K562 (cell line): Measurements from ENCODE around the gene TMEM126B. TPM values are rescaled to one million over a fixed set of nuclear protein-coding genes. Genes with fewer than 3 reads are reported as not detected.
A peak's percentile ranks its signal among the peaks of the same experiment; 100 is the strongest.

Experiments used
- ATF1 ChIP-seq, 2 experiments: fragments of 450-650 bp in 1 of 2; IDR thresholded peaks; 2 replicates each; pipeline ENCODE4 v1.6.1; 2016; ENCODE audit warnings: missing compliant biosample characterization in 1 of 2, missing genetic modification characterization in 1 of 2
- GATA2 ChIP-seq: sonication (generic); formaldehyde crosslinking; IDR thresholded peaks from 2 replicates; pipeline ENCODE4 v1.4.0; 2020; ENCODE audit warnings: mild to moderate bottlenecking, missing genetic modification reagents
- HOXB6 ChIP-seq: fragments of 250-450 bp; sonication (Bioruptor Pico); IDR thresholded peaks from 2 replicates; pipeline ENCODE4 v1.5.1; 2022; ENCODE audit warnings: mild to moderate bottlenecking, borderline replicate concordance
- JUN ChIP-seq, 2 experiments: sonication (generic) in 1 of 2; formaldehyde crosslinking in 1 of 2; IDR thresholded peaks; 2 replicates each; pipeline versions ENCODE4 v1.6.1 to v1.8.0; 2012 to 2022; ENCODE audit warnings: borderline replicate concordance in 2 of 2, mild to moderate bottlenecking in 2 of 2, improper control_type of control experiment in 1 of 2, low read depth in 1 of 2, low read length in 1 of 2, missing genetic modification reagents in 1 of 2
- PCBP1 ChIP-seq: fragments of 200-400 bp; formaldehyde crosslinking; IDR thresholded peaks from 2 replicates; pipeline ENCODE4 v1.6.1; 2018; ENCODE audit warnings: mild to moderate bottlenecking, low read depth, low read length; ENCODE audit not compliant: poor library complexity, severe bottlenecking
- TCF3 ChIP-seq: sonication (generic); formaldehyde crosslinking; IDR thresholded peaks from 2 replicates; pipeline ENCODE4 v1.4.0; 2020; ENCODE audit warnings: mild to moderate bottlenecking, missing genetic modification reagents
- polyA plus RNA-seq, 8 experiments: library from polyadenylated mRNA; depleted of rRNA in 4 of 8; stranded (reverse) in 5 of 8; unstranded in 3 of 8; fragments of >200 nt; fragmentation: Nextera tagmentation in 2 of 8; fragmentation: Illumina TruSeq in 1 of 8; extraction: Ambion mirVana in 2 of 8; extraction: Trizol in 1 of 8; gene quantifications; 2 replicates each; pipeline versions ENCODE4 v1.2.1 to v1.2.3, GENCODE V29; 2011 to 2014; ENCODE audit warnings: inconsistent platforms in 1 of 8, missing spikeins in 1 of 8
- total RNA-seq, 7 experiments: library from RNA; depleted of rRNA in 6 of 7; stranded (reverse); fragments of >200 nt in 6 of 7; fragmentation: Illumina TruSeq in 2 of 7; extraction: Trizol in 2 of 7; gene quantifications; 2 replicates each; pipeline versions ENCODE4 v1.2.1 to v1.2.3, GENCODE V29; 2011 to 2021; ENCODE audit warnings: low replicate concordance in 1 of 7
- TF ChIP-seq, protein P1 (sequence below): sonication (generic); formaldehyde crosslinking; IDR thresholded peaks from 2 replicates; pipeline ENCODE4 v1.8.0; 2022; ENCODE audit warnings: mild to moderate bottlenecking, missing genetic modification reagents
- TF ChIP-seq, protein P2 (sequence below): fragments of 450-650 bp; IDR thresholded peaks from 2 replicates; pipeline ENCODE4 v1.6.1; 2016; ENCODE audit warnings: antibody characterized with exemption
- TF ChIP-seq, protein P3 (sequence below): fragments of 450-650 bp; IDR thresholded peaks from 2 replicates; pipeline ENCODE4 v1.7.0; 2016; ENCODE audit warnings: borderline replicate concordance
- TF ChIP-seq, protein P4 (sequence below): fragments of 250-450 bp; sonication (Bioruptor Pico); IDR thresholded peaks from 2 replicates; pipeline ENCODE4 v1.4.0; 2020; ENCODE audit warnings: mild to moderate bottlenecking, moderate library complexity, borderline replicate concordance

Gene TMEM126B
- total and polyA plus RNA-seq, 9 of the 15 experiments (the other 6 are each of a cell fraction or from before 2014, with no cell fraction given): 85.5 to 226 (median 164) TPM

DNA sequence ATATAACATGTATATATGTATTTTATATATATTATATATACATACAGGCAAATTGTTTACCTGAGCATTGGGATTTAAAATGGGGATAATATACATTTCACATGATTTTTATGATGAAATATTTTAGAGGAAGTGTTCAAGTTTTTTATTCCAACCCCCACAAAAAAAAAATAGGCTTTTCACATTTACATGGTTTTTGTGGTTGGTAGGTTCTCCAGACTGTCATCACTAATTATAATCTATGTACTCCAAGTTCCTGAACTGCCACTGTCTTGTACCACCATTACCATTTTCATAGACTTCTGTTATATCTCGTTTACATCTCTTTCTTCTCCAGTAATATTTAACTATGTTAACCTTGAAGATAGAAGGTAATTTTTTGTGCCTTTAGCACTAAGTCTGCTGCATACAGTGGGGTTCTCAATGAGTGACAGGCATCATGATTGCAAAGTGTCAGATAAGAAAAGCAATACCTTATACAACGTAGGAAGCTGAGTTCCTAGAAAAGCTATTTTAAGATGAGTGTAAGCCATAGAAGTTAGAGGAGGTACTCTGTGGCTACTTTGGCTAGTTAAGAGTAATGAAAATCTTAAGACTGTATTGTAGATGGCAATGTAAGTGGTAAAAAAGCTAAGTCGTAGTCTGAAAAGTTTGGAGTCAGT lies 24.5 kb downstream of the TMEM126B start (continued):
- TF ChIP-seq HOXB6 (CRISPR knock-in tag) (no peak), GATA2 (0 out of 2 replicates have a peak, but pooled peaks have one; percentile 36), ATF1 (CRISPR knock-in tag; IDR thresholded peaks at IDR 0.05) (no peak), ATF1 (tag; IDR thresholded peaks at IDR 0.05) (no peak), TCF3 (CRISPR knock-in tag) (peak; percentile 24; the same call in 1 of the 2 replicates), PCBP1 (no peak), JUN (IDR thresholded peaks at IDR 0.05; ENCODE audit: borderline replicate concordance, low read depth, low read length) (no peak), JUN (CRISPR knock-in tag; IDR thresholded peaks at IDR 0.05; ENCODE audit: borderline replicate concordance) (no peak)
- TF ChIP-seq, protein P1, sequence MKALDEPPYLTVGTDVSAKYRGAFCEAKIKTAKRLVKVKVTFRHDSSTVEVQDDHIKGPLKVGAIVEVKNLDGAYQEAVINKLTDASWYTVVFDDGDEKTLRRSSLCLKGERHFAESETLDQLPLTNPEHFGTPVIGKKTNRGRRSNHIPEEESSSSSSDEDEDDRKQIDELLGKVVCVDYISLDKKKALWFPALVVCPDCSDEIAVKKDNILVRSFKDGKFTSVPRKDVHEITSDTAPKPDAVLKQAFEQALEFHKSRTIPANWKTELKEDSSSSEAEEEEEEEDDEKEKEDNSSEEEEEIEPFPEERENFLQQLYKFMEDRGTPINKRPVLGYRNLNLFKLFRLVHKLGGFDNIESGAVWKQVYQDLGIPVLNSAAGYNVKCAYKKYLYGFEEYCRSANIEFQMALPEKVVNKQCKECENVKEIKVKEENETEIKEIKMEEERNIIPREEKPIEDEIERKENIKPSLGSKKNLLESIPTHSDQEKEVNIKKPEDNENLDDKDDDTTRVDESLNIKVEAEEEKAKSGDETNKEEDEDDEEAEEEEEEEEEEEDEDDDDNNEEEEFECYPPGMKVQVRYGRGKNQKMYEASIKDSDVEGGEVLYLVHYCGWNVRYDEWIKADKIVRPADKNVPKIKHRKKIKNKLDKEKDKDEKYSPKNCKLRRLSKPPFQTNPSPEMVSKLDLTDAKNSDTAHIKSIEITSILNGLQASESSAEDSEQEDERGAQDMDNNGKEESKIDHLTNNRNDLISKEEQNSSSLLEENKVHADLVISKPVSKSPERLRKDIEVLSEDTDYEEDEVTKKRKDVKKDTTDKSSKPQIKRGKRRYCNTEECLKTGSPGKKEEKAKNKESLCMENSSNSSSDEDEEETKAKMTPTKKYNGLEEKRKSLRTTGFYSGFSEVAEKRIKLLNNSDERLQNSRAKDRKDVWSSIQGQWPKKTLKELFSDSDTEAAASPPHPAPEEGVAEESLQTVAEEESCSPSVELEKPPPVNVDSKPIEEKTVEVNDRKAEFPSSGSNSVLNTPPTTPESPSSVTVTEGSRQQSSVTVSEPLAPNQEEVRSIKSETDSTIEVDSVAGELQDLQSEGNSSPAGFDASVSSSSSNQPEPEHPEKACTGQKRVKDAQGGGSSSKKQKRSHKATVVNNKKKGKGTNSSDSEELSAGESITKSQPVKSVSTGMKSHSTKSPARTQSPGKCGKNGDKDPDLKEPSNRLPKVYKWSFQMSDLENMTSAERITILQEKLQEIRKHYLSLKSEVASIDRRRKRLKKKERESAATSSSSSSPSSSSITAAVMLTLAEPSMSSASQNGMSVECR (CRISPR knock-in tag): no peak
- TF ChIP-seq, protein P2, sequence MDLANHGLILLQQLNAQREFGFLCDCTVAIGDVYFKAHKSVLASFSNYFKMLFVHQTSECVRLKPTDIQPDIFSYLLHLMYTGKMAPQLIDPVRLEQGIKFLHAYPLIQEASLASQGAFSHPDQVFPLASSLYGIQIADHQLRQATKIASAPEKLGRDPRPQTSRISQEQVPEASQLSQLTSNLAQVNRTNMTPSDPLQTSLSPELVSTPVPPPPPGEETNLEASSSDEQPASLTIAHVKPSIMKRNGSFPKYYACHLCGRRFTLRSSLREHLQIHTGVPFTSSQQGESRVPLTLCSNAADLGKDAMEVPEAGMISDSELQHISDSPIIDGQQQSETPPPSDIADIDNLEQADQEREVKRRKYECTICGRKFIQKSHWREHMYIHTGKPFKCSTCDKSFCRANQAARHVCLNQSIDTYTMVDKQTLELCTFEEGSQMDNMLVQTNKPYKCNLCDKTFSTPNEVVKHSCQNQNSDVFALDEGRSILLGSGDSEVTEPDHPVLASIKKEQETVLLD: no peak
- TF ChIP-seq, protein P3, sequence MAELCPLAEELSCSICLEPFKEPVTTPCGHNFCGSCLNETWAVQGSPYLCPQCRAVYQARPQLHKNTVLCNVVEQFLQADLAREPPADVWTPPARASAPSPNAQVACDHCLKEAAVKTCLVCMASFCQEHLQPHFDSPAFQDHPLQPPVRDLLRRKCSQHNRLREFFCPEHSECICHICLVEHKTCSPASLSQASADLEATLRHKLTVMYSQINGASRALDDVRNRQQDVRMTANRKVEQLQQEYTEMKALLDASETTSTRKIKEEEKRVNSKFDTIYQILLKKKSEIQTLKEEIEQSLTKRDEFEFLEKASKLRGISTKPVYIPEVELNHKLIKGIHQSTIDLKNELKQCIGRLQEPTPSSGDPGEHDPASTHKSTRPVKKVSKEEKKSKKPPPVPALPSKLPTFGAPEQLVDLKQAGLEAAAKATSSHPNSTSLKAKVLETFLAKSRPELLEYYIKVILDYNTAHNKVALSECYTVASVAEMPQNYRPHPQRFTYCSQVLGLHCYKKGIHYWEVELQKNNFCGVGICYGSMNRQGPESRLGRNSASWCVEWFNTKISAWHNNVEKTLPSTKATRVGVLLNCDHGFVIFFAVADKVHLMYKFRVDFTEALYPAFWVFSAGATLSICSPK: no peak
- TF ChIP-seq, protein P4, sequence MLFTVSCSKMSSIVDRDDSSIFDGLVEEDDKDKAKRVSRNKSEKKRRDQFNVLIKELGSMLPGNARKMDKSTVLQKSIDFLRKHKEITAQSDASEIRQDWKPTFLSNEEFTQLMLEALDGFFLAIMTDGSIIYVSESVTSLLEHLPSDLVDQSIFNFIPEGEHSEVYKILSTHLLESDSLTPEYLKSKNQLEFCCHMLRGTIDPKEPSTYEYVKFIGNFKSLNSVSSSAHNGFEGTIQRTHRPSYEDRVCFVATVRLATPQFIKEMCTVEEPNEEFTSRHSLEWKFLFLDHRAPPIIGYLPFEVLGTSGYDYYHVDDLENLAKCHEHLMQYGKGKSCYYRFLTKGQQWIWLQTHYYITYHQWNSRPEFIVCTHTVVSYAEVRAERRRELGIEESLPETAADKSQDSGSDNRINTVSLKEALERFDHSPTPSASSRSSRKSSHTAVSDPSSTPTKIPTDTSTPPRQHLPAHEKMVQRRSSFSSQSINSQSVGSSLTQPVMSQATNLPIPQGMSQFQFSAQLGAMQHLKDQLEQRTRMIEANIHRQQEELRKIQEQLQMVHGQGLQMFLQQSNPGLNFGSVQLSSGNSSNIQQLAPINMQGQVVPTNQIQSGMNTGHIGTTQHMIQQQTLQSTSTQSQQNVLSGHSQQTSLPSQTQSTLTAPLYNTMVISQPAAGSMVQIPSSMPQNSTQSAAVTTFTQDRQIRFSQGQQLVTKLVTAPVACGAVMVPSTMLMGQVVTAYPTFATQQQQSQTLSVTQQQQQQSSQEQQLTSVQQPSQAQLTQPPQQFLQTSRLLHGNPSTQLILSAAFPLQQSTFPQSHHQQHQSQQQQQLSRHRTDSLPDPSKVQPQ (CRISPR knock-in tag): no peak
